ENCODE results near the gene TMEM271.

TMEM271 gene

DNA sequence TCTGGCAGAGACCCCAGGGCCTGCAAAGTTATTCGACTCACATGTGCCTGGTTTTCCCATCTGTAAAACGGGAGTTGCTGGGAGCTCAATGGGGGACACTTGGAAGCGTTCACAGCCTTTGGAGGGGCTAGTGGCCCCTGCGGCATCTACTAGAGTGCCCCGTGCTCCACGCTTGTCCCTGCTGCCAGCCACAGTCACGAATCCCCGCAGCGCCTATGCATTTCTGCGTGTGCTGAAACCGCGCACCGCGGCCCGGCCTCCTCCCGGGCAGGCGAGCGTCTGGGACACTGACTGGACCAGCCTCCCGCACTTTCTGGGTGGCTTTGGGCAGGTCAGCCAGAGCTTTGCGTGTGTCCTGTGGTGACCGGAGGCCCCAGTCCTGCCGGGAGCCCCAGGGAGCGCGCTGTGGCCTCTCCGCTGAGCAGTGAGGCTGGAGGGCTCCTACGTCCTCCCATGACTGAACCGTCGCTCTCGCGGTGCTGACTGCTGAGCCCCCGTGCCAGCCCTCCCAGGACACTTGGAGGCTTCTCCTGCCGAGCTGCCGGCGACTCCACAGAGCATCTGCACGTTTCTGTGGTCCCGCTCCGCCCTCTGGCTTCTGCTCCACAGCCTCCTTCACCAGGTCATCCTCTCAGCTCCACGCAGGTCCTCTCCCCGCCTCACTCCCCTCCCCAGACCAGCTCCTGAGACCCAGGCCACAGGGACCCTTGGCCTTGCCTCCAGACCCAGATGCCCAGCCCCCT lies 40.7 kb downstream of the TMEM271 start:
- DNase-seq (ENCODE audit: low read depth in 4 of 4, low spot score in 1 of 4), result no peak

- no peak for DNase-seq (ENCODE audit: low read depth in 4 of 4, low spot score in 1 of 4)
These were observed 41.4 kb downstream of the TMEM271 start for GRCh38 chr4:534576-535151.

- DNase-seq (ENCODE audit: low read depth in 4 of 4, low spot score in 1 of 4), result no peak
These were observed 42.0 kb downstream of the TMEM271 start for GRCh38 chr4:534101-534575.

DNA sequence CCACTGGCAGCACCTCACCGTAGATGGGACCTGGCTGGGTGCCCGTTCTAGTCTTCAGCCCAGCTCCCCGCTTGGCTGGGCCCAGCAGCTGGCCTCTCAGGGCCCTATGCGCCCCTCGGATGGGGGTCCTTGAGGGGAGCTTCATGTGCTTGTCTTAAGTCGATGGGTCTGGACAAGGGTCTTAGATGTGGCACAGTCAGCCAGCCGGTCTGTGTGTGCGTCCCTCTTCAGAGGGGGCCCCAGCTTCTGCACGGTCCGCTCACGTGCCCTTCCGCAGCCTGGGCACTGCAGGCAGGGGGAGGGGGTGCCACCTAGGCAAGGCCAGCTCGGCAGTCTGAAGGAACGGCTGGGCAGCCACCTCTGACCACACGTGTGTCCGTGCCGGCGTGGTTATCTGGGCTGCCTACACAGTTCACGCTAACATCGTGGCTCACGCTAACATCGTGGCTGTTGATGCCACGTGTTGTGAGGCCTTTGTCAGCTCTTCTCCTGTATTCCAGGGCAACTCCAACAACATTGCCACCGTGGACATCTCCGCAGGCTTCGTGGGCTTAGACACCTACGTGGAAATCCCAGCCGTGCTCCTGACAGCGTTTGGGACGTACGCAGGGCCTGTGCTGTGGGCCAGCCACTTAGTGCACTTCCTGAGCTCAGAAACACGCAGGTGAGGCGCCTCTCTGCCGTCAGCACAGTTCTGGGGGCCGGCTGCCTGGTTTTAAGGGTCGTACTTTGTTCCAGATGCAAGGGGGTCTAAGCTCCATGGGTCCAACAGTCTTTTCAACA lies 42.6 kb downstream of the TMEM271 start:
- DNase-seq (ENCODE audit: low read depth in 4 of 4, low spot score in 1 of 4), result no peak

DNA sequence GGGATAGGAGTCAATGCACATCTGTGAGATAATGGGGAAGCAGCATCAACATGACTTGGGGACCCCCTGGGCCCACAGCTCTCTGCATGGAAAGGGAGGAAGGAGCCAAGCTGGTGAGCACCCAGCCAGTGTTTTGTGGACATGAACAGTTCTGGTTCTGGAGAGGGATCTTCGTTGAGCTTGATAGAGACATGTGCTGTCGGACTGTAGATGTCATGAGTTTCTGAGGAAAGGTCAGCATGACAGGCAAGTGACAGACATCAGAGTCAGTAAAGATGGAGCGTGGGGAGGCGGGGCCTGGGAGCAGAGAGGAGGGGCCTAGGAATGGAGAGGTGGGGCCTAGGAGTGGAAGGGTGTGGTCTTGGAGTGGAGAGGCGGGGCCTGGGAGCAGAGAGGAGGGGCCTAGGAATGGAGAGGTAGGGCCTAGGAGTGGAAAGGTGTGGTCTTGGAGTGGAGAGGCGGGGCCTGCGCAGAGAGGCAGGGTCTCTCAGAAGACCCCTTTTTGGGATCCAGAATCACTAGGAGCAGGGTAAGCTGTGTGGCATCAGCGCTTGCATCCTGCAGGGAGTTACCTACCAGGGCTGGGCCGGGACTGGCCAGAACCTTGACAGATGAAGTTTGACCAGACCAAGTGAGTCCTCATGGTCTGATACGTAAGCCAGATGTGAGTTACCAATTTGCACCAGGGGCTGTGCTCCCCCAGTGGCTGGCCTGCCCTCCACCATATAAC lies 43.3 kb downstream of the TMEM271 start:
- no peak for DNase-seq (ENCODE audit: low read depth in 4 of 4, low spot score in 1 of 4)

DNA sequence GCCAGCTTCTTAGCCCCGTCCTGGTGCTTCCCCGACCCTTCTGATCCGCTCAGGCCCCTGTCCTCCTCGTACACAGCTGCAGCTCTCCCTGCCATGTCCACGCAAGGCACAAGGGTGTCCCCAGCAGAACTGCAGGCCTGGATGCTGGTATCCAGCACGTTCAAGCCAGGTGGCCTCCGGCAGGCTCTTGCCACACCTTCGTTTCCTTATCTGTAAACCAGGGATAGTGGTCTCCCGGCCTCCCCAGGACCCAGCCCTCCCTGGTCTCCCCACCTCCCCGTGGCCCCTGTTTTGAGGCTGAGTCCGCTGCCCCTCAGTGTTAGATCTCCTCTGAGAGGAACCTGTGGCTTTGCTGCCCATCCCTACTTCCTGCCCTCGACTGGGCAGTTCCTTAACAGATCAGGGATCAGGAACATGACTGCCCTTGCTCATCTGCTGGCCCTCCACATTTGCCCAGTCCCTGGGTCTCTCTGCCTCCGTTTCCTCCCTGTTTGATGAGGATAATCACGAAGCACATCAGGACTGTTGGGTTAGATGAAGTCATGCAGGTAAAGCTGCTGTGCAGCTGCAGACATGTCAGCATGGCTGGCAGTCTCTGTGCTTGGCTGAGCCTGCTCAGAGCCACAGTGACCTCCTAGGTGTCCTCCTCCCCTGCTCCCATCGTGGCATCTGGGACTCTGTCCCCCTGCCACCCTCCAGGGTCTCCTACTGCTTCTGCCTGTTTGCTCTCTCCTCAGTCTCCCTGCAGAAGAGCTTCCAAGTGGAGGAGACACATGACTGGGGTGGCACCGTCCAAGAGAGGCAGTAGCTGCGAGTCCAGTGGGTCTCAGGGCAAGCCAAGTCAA lies 44.2 kb downstream of the TMEM271 start:
- DNase-seq (ENCODE audit: low read depth in 4 of 4, low spot score in 1 of 4), result no peak

- no peak for DNase-seq (ENCODE audit: low read depth in 4 of 4, low spot score in 1 of 4)
These were observed 45.0 kb downstream of the TMEM271 start for GRCh38 chr4:531076-531475.

DNA sequence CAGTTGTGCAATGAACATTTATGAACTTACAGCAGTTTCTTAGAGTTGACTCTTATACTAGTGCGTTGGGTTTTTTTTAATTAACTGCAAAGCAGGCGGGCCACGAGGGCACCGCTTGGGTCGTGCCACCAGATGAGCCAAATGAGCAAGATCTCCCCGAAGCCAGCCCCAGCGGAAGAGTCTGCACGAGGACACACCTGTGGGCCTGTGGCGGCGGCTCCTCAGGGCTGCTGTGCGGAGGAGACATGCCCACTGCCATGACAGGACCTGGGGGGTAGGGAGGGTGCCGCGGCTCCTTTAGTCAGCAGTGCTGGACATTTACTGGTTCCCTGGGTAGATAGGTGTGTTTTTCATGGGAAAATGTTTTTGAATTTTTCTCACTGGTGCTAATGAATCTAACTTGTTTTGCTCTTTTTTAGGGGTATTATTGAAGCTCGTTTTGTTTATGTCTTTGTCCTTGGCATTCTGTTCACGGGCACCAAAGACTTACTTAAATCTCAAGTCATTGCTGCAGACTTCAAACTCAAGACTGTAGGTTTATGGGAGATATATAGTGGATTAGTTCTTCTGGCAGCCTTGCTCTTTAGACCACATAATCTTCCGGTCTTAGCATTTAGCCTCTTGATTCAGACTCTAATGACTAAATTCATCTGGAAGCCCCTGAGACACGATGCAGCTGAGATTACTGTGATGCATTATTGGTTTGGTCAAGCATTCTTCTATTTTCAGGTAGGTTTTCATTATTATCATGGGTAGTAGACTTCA lies 45.9 kb downstream of the TMEM271 start:
- DNase-seq (ENCODE audit: low read depth in 4 of 4, low spot score in 1 of 4), result no peak

DNA sequence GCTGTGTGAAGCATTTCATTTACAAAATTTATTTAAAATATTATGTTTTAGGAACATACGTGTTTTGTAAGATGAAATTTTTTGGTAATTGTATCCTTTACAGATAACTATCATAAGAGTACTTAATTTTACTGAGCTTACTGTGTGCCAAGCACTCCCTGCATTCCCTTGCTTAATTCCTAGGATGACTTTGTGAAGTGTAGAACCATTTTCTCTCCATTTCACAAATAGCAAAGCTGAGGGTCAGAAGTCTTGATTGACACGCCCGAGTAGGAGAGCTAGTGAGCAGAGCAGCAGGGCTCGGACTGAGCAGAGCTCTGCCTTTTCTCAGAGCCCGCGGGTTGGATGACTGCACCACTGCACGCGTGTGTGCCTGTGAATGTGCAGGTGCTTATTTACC lies 46.5 kb downstream of the TMEM271 start:
- DNase-seq (ENCODE audit: low read depth in 4 of 4, low spot score in 1 of 4), result no peak

- no peak for DNase-seq (ENCODE audit: low read depth in 4 of 4, low spot score in 1 of 4)
These were observed 47.3 kb downstream of the TMEM271 start for GRCh38 chr4:528835-529234.

- DNase-seq (ENCODE audit: low read depth in 4 of 4, low spot score in 1 of 4), result no peak
These were observed 47.8 kb downstream of the TMEM271 start for GRCh38 chr4:528296-528695.

DNA sequence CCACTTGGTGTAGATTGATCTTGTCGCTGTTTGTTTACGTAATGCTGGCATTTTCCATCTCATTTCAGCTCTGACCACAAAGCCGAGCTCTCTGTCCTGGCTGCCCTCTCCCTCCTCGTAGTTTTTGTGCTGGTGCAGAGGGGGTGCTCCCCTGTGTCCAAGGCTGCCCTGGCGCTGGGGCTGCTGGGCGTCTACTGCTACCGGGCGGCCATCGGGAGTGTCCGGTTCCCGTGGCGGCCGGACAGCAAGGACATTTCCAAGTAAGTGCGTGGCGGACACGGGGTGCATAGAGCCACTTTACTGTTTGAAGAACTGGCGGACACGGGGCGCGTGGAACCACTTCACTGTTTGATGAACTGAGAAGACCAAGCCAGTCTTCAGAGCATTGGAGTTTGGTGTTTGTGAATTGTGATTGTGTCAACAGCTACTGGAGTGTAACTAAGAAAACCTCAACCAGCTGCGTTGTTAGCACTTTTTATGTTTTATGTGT lies 49.1 kb downstream of the TMEM271 start:
- no peak for DNase-seq (ENCODE audit: low read depth in 4 of 4, low spot score in 1 of 4)

GRCh38 chr4:526189-526909 lies 49.7 kb downstream of the TMEM271 start:
- no peak for DNase-seq (ENCODE audit: low read depth in 4 of 4, low spot score in 1 of 4)

GRCh38 chr4:525660-526059 lies 50.4 kb downstream of the TMEM271 start:
- DNase-seq (ENCODE audit: low read depth in 4 of 4, low spot score in 1 of 4), result no peak

- no peak for DNase-seq (ENCODE audit: low read depth in 4 of 4, low spot score in 1 of 4)
These were observed 51.9 kb downstream of the TMEM271 start for GRCh38 chr4:524196-524595.
